Thoracic aorta (tissue), 2 donors: Measurements from ENCODE around the gene CENPK. TPM values are rescaled to one million over a fixed set of nuclear protein-coding genes. Genes with fewer than 3 reads are reported as not detected.
"Not testable (repeated sequence)": the region's sequence is repeated elsewhere in the genome, so short reads cannot be mapped to it uniquely, and the experiment has no call there.

ENCODE experiments used
- ATAC-seq: fragments of 150-250 bp; one replicate; pipeline ENCODE4 v1.8.0; 2017; ENCODE audit warnings: low read depth; ENCODE audit not compliant: insufficient number of reproducible peaks, low FRiP score
- DNase-seq: peaks from one replicate; pipeline ENCODE4 v3.0.0-alpha.2; 2020; ENCODE audit warnings: low spot score
- H3K27ac ChIP-seq, 2 donors: fragments of 200-600 bp; sonication (generic); 1 replicate in 1 of 2; 2 replicates in 1 of 2; pipeline ENCODE4 v1.5.1; 2016; ENCODE audit warnings: mild to moderate bottlenecking in 2 of 2, moderate library complexity in 2 of 2
- H3K27me3 ChIP-seq: fragments of 200-600 bp; sonication (generic); replicated peaks from 2 replicates; pipeline ENCODE4 v1.6.0; 2016; ENCODE audit warnings: mild to moderate bottlenecking; ENCODE audit not compliant: insufficient read depth
- H3K36me3 ChIP-seq: fragments of 200-600 bp; sonication (generic); one replicate; pipeline ENCODE4 v1.5.1; 2016
- H3K4me1 ChIP-seq, 2 donors: fragments of 200-600 bp; sonication (generic); 1 replicate in 1 of 2; 2 replicates in 1 of 2; pipeline versions ENCODE4 v1.5.1 to v1.6.0; 2016; ENCODE audit warnings: low read depth in 2 of 2, mild to moderate bottlenecking in 1 of 2; ENCODE audit not compliant: control insufficient read depth in 1 of 2
- H3K4me3 ChIP-seq: fragments of 200-600 bp; sonication (generic); 2 replicates; pipeline ENCODE4 v1.5.1; 2016; ENCODE audit warnings: mild to moderate bottlenecking
- H3K9me3 ChIP-seq: fragments of 200-600 bp; sonication (generic); 2 replicates; pipeline ENCODE4 v1.5.1; 2016
- CTCF ChIP-seq: fragments of 200-600 bp; sonication (generic); IDR thresholded peaks from one replicate; pipeline ENCODE4 v1.5.1; 2019; ENCODE audit warnings: antibody characterized with exemption
- total RNA-seq, 2 donors: library from RNA; depleted of rRNA; stranded (reverse); fragments of >200 nt; gene quantifications; one replicate each; pipeline versions ENCODE4 v1.1.0 to v1.2.3, GENCODE V29; 2016

CENPK gene
- total RNA-seq, 2 donors from 2014 or later: 0.42 to 1.1 TPM

- Histone ChIP-seq H3K4me1 (no peaks in the 10 kb centered on the region), H3K27ac (no peak overlapping the region), H3K27me3 (no peaks in the 10 kb centered on the region), H3K9me3 (no peaks in the 10 kb centered on the region), H3K4me3 (no peak overlapping the region), H3K36me3 (no peaks in the 10 kb centered on the region)
- DNase-seq (no peak), ATAC-seq (no peak)
- TF ChIP-seq CTCF: no peak
Measured at GRCh38 chr5:65512170-65512937, 50.6 kb downstream of the CENPK start.

- DNase-seq: no peak
- H3K27me3 ChIP-seq: no peaks in the 10 kb centered on the region
- no peak overlapping the region for H3K4me3 ChIP-seq
- no peak for ATAC-seq
- H3K9me3 ChIP-seq: no peaks in the 10 kb centered on the region
- peaks cover 0 to 5% of the 10 kb centered on the region in 2 donors for H3K4me1 ChIP-seq
- H3K27ac ChIP-seq: no peak overlapping the region
- H3K36me3 ChIP-seq: no peaks in the 10 kb centered on the region
- no peak for TF ChIP-seq CTCF
Measured at GRCh38 chr5:65508978-65509377, 54.0 kb downstream of the CENPK start.

DNA sequence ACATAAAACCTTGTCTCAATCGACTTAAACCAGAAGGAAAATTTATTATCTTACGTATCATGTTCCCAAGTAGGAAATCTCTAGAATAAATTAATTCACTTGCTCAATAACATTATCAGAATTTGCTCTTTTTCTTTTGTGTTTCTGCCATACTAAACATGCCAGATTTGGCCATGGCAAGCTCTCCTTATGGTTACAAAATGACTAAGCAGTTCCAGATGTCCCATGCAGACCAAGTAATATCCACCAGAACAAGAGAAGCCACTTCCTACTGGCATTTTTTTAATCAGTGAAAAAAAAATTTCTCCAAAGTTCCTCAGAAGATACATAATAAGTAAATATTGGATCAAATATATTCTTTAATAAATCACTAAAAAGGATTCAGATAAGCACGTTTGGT, 56.0 kb downstream of the CENPK start:
- no peaks in the 10 kb centered on the region for H3K36me3 ChIP-seq
- no peak for TF ChIP-seq CTCF
- no peaks in the 10 kb centered on the region for H3K9me3 ChIP-seq
- DNase-seq (no peak), ATAC-seq (no peak)
- H3K27ac ChIP-seq: no peak overlapping the region
- peaks cover 0 to 5% of the 10 kb centered on the region in 2 donors for H3K4me1 ChIP-seq
- H3K4me3 ChIP-seq: peak overlapping the region; percentile 52
- no peaks in the 10 kb centered on the region for H3K27me3 ChIP-seq

- DNase-seq (no peak), ATAC-seq (no peak)
- H3K27ac ChIP-seq: no peak overlapping the region
- TF ChIP-seq CTCF: no peak
- no peaks in the 10 kb centered on the region for H3K9me3 ChIP-seq
- H3K36me3 ChIP-seq: no peaks in the 10 kb centered on the region
- no peaks in the 10 kb centered on the region for H3K27me3 ChIP-seq
- no peak overlapping the region for H3K4me3 ChIP-seq
- no peaks in the 10 kb centered on the region for H3K4me1 ChIP-seq
Measured at GRCh38 chr5:65489119-65489518, 73.8 kb downstream of the CENPK start.

- H3K4me1 ChIP-seq, H3K9me3 ChIP-seq, ATAC-seq, H3K4me3 ChIP-seq, H3K27ac ChIP-seq, DNase-seq, H3K36me3 ChIP-seq, H3K27me3 ChIP-seq: not testable (repeated sequence)
- peak; percentile 8 for TF ChIP-seq CTCF
Measured at GRCh38 chr5:65488038-65488687, 74.8 kb downstream of the CENPK start.

DNA sequence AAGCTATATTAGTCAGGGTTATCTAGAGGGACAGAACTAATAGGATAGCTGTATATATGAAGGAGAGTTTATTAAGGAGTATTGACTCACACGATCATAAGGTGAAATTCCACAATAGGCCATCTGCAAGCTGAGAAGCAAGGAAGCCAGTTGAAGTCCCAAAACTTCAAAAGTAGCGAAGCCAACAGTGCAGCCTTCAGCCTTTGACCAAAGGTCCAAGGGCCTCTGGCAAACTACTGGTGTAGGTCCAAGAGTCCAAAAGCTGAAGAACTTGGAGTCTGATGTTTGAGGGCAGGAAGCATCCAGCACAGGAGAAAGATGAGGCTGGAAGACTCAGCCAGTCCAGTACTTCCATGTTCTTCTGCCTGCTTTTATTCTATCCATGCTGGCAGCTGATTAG, 76.2 kb downstream of the CENPK start:
- not testable (repeated sequence) for ATAC-seq, H3K27ac ChIP-seq, H3K4me1 ChIP-seq, H3K27me3 ChIP-seq, H3K4me3 ChIP-seq, H3K9me3 ChIP-seq, H3K36me3 ChIP-seq, DNase-seq
